Liver (tissue), 9 donors: ENCODE results near the gene SRPRB. TPM values are rescaled to one million over a fixed set of nuclear protein-coding genes. Genes with fewer than 3 reads are reported as not detected.

Experiments used
- DNase-seq: peaks from one replicate; pipeline ENCODE4 v3.0.0-alpha.2; 2017; ENCODE audit warnings: low spot score
- H3K27ac ChIP-seq, 2 donors: one replicate each; pipeline ENCODE4 v1.7.0; 2013; ENCODE audit warnings: inconsistent platforms in 2 of 2, low read length in 2 of 2, control low read depth in 1 of 2, low read depth in 1 of 2, mild to moderate bottlenecking in 1 of 2
- H3K27me3 ChIP-seq, 4 donors: one replicate each; pipeline versions ENCODE4 v1.6.1 to v1.7.0; 2013; ENCODE audit warnings: low read length in 3 of 4, inconsistent platforms in 1 of 4, mild to moderate bottlenecking in 1 of 4, moderate library complexity in 1 of 4; ENCODE audit not compliant: control insufficient read depth in 4 of 4, insufficient read depth in 4 of 4
- H3K36me3 ChIP-seq, 4 donors: one replicate each; pipeline versions ENCODE4 v1.6.1 to v1.7.0; 2013; ENCODE audit warnings: low read length in 3 of 4, mild to moderate bottlenecking in 3 of 4, low read depth in 1 of 4, moderate library complexity in 1 of 4; ENCODE audit not compliant: control insufficient read depth in 4 of 4, insufficient read depth in 3 of 4
- H3K4me1 ChIP-seq, 4 donors: one replicate each; pipeline versions ENCODE4 v1.6.1 to v1.7.0; 2013; ENCODE audit warnings: low read length in 3 of 4, mild to moderate bottlenecking in 3 of 4, moderate library complexity in 1 of 4; ENCODE audit not compliant: control insufficient read depth in 4 of 4, insufficient read depth in 4 of 4
- H3K4me3 ChIP-seq, 3 donors: one replicate each; pipeline versions ENCODE4 v1.6.1 to v1.7.0; 2013; ENCODE audit warnings: low read length in 3 of 3, control low read depth in 1 of 3, low read depth in 1 of 3, mild to moderate bottlenecking in 1 of 3
- H3K9ac ChIP-seq, 2 donors: one replicate each; pipeline ENCODE4 v1.7.0; 2013; ENCODE audit warnings: low read length in 2 of 2, mild to moderate bottlenecking in 2 of 2, moderate library complexity in 2 of 2, control low read depth in 1 of 2, low read depth in 1 of 2
- H3K9me3 ChIP-seq, 4 donors: one replicate each; pipeline versions ENCODE4 v1.6.1 to v1.7.0; 2013; ENCODE audit warnings: low read length in 3 of 4; ENCODE audit not compliant: control insufficient read depth in 4 of 4
- ATF3 ChIP-seq: IDR thresholded peaks from 2 replicates; pipeline ENCODE4 v1.6.1; 2016; ENCODE audit warnings: antibody characterized with exemption
- CTCF ChIP-seq: fragments of 150-350 bp; IDR thresholded peaks from 2 replicates; pipeline ENCODE4 v1.5.1; 2017; ENCODE audit warnings: improper control_type of control experiment, low read depth, low read length; ENCODE audit not compliant: missing input control
- EGR1 ChIP-seq, 2 donors: IDR thresholded peaks; 2 replicates each; pipeline ENCODE4 v1.6.1; 2016 to 2018; ENCODE audit warnings: antibody characterized with exemption in 2 of 2, low read depth in 2 of 2
- FOXA1 ChIP-seq: IDR thresholded peaks from 2 replicates; pipeline ENCODE4 v1.6.1; 2016; ENCODE audit warnings: antibody characterized with exemption
- FOXA2 ChIP-seq: IDR thresholded peaks from 2 replicates; pipeline ENCODE4 v1.6.1; 2016; ENCODE audit warnings: antibody characterized with exemption
- GABPA ChIP-seq, 2 donors: IDR thresholded peaks in 1 of 2; conservative IDR thresholded peaks in 1 of 2; 2 replicates each; pipeline ENCODE4 v1.6.1; 2016; ENCODE audit warnings: antibody characterized with exemption in 2 of 2, mild to moderate bottlenecking in 1 of 2, moderate library complexity in 1 of 2
- HNF4A ChIP-seq, 2 donors: conservative IDR thresholded peaks; 2 replicates each; pipeline ENCODE4 v1.6.1; 2016; ENCODE audit warnings: antibody characterized with exemption in 2 of 2, mild to moderate bottlenecking in 2 of 2
- HNF4G ChIP-seq: IDR thresholded peaks from 2 replicates; pipeline ENCODE4 v1.6.1; 2016; ENCODE audit warnings: antibody characterized with exemption
- JUND ChIP-seq, 2 donors: IDR thresholded peaks; 2 replicates each; pipeline ENCODE4 v1.6.1; 2016; ENCODE audit warnings: antibody characterized with exemption in 2 of 2
- MAX ChIP-seq: IDR thresholded peaks from 2 replicates; pipeline ENCODE4 v1.6.1; 2016; ENCODE audit warnings: antibody characterized with exemption
- NR2F2 ChIP-seq: IDR thresholded peaks from 2 replicates; pipeline ENCODE4 v1.6.1; 2016; ENCODE audit warnings: antibody characterized with exemption
- RAD21 ChIP-seq, 2 donors: IDR thresholded peaks; 2 replicates each; pipeline ENCODE4 v1.6.1; 2016; ENCODE audit warnings: antibody characterized with exemption in 2 of 2, mild to moderate bottlenecking in 2 of 2
- REST ChIP-seq: IDR thresholded peaks from 2 replicates; pipeline ENCODE4 v1.6.1; 2016; ENCODE audit warnings: antibody characterized with exemption, mild to moderate bottlenecking
- RXRA ChIP-seq, 2 donors: IDR thresholded peaks; 2 replicates each; pipeline ENCODE4 v1.6.1; 2017 to 2018; ENCODE audit warnings: antibody characterized with exemption in 2 of 2, mild to moderate bottlenecking in 1 of 2
- SP1 ChIP-seq: IDR thresholded peaks from 2 replicates; pipeline ENCODE4 v1.6.1; 2018; ENCODE audit warnings: antibody characterized with exemption, mild to moderate bottlenecking
- TAF1 ChIP-seq: conservative IDR thresholded peaks from 2 replicates; pipeline ENCODE4 v1.6.1; 2016; ENCODE audit warnings: antibody characterized with exemption, mild to moderate bottlenecking
- YY1 ChIP-seq: IDR thresholded peaks from 2 replicates; pipeline ENCODE4 v1.6.1; 2016; ENCODE audit warnings: antibody characterized with exemption, mild to moderate bottlenecking
- ZBTB33 ChIP-seq: IDR thresholded peaks from 2 replicates; pipeline ENCODE4 v1.6.1; 2016; ENCODE audit warnings: antibody characterized with exemption
- WGBS: extraction: QIAGEN DNeasy Blood & Tissue Kit; methylation state at CpG from one replicate; pipeline ENCODE4 v1.1.7; 2013; 5-methylcytosine and 5-hydroxymethylcytosine counted together
- polyA plus RNA-seq, 2 donors: library from polyadenylated mRNA; stranded (reverse) in 1 of 2; unstranded in 1 of 2; fragments of 200-250 nt in 1 of 2; fragments of >200 nt in 1 of 2; fragmentation: Nextera tagmentation in 1 of 2; extraction: Ambion mirVana in 1 of 2; gene quantifications; one replicate each; pipeline versions ENCODE4 v1.2.1 to v1.2.3, GENCODE V29; 2013 to 2015
- total RNA-seq, 2 donors: library from RNA; depleted of rRNA; stranded (reverse); fragments of >200 nt; gene quantifications; one replicate each; pipeline ENCODE4 v1.2.3, GENCODE V29; 2014
- donor health status: healthy.
- donor health status: healthy.
- donor health status: healthy.
- donor health status: healthy.
- donor health status: healthy.

SRPRB gene
- total and polyA plus RNA-seq, 4 donors: 34.7 to 97.6 (median 76.9) TPM

GRCh38 chr3:133855772-133856171 is 50.2 kb downstream of the SRPRB start:
- no peak overlapping the region for H3K9ac ChIP-seq
- H3K9me3 ChIP-seq: no peaks in the 10 kb centered on the region
- TF ChIP-seq HNF4G (no peak), FOXA1 (no peak), MAX (no peak), CTCF (no peak), REST (no peak), TAF1 (no peak)
- no peaks in the 10 kb centered on the region for H3K27me3 ChIP-seq
- H3K4me1 ChIP-seq: no peaks in the 10 kb centered on the region
- no peak for DNase-seq
- H3K4me3 ChIP-seq: no peak overlapping the region
- no peak overlapping the region for H3K27ac ChIP-seq
- 85% methylated on average over 6 of the region's 6 CpGs for WGBS
- H3K36me3 ChIP-seq: no peaks in the 10 kb centered on the region

GRCh38 chr3:133856316-133856715 is 50.7 kb downstream of the SRPRB start:
- WGBS: 81% methylated on average over 2 of the region's 2 CpGs
- Histone ChIP-seq H3K27me3 (no peaks in the 10 kb centered on the region), H3K9me3 (no peaks in the 10 kb centered on the region), H3K4me1 (no peaks in the 10 kb centered on the region), H3K27ac (no peak overlapping the region), H3K36me3 (no peaks in the 10 kb centered on the region), H3K9ac (no peak overlapping the region), H3K4me3 (no peak overlapping the region)
- no peak for TF ChIP-seq NR2F2
- no peak for TF ChIP-seq ATF3
- no peak for TF ChIP-seq ZBTB33
- no peak for TF ChIP-seq SP1
- no peak for TF ChIP-seq MAX
- TF ChIP-seq FOXA1: no peak
- no peak for TF ChIP-seq RAD21 (IDR thresholded peaks at IDR 0.05)
- no peak for TF ChIP-seq EGR1 (IDR thresholded peaks at IDR 0.05; ENCODE audit: low read depth in 2 of 2)
- TF ChIP-seq FOXA2: no peak
- TF ChIP-seq RXRA (IDR thresholded peaks at IDR 0.05): no peak
- TF ChIP-seq GABPA (IDR thresholded peaks at IDR 0.05 in 1 of 2, conservative IDR thresholded peaks at IDR 0.05 in 1 of 2): no peak
- no peak for TF ChIP-seq HNF4A (conservative IDR thresholded peaks at IDR 0.05)
- no peak for TF ChIP-seq CTCF
- TF ChIP-seq REST: no peak
- TF ChIP-seq JUND (IDR thresholded peaks at IDR 0.05): no peak
- no peak for TF ChIP-seq YY1
- TF ChIP-seq TAF1: no peak
- no peak for DNase-seq
